ENCODE data around the gene ADRM1. TPM values are rescaled to one million over a fixed set of nuclear protein-coding genes. Genes with fewer than 3 reads are reported as not detected.

The ADRM1 gene
- total and polyA plus RNA-seq, 2 donors from 2014 or later: 64.4 to 79.4 TPM

DNA sequence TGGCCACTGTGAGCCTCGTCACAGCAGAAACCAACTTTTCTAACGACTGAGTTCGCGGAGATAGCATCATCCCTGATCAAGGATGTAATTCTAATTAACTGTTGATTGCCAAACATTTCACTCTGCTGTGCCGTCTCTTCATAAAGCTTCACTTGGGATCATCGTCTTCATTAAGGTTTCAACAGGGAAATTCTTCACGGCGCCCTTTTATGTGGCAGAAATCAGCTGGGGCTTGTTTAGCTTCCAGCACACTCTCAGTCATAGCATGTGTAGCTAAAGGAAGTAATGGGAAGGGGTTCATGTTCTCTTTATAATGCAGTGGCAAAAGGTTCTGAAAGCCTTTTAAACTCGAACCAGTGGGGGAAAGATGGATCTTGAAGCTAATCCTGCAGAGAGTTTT, 8.9 kb upstream of the ADRM1 start:
- no peaks in the 10 kb centered on the region for H3K9me3 ChIP-seq (ENCODE audit: control insufficient read depth in 2 of 3, insufficient read depth in 1 of 3, low read length in 3 of 3)
- H3K4me1 ChIP-seq (ENCODE audit: control insufficient read depth in 2 of 3, insufficient read depth in 2 of 3, low read depth in 1 of 3, low read length in 3 of 3): no peaks in the 10 kb centered on the region
- H3K4me3 ChIP-seq (ENCODE audit: low read length in 3 of 3): no peak overlapping the region
- intact Hi-C loops (cut with DNase I): no loop called here
- FAIRE-seq (no peak), DNase-seq (no peak)
- H3K36me3 ChIP-seq (ENCODE audit: control insufficient read depth in 2 of 3, insufficient read depth in 3 of 3, low read length in 3 of 3): peaks cover 0 to 31% (median 28%) of the 10 kb centered on the region in 3 donors
- H3K9ac ChIP-seq (ENCODE audit: low read length in 3 of 3): no peak overlapping the region
- H3K27ac ChIP-seq (ENCODE audit: low read depth in 2 of 2, low read length in 2 of 2): no peak overlapping the region
- no peaks in the 10 kb centered on the region for H3K27me3 ChIP-seq (ENCODE audit: control insufficient read depth, insufficient read depth, low read length)
- TF ChIP-seq, protein P1, sequence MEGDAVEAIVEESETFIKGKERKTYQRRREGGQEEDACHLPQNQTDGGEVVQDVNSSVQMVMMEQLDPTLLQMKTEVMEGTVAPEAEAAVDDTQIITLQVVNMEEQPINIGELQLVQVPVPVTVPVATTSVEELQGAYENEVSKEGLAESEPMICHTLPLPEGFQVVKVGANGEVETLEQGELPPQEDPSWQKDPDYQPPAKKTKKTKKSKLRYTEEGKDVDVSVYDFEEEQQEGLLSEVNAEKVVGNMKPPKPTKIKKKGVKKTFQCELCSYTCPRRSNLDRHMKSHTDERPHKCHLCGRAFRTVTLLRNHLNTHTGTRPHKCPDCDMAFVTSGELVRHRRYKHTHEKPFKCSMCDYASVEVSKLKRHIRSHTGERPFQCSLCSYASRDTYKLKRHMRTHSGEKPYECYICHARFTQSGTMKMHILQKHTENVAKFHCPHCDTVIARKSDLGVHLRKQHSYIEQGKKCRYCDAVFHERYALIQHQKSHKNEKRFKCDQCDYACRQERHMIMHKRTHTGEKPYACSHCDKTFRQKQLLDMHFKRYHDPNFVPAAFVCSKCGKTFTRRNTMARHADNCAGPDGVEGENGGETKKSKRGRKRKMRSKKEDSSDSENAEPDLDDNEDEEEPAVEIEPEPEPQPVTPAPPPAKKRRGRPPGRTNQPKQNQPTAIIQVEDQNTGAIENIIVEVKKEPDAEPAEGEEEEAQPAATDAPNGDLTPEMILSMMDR (IDR thresholded peaks at IDR 0.05; ENCODE audit: borderline replicate concordance, extremely low read depth, insufficient read depth): no peak

DNA sequence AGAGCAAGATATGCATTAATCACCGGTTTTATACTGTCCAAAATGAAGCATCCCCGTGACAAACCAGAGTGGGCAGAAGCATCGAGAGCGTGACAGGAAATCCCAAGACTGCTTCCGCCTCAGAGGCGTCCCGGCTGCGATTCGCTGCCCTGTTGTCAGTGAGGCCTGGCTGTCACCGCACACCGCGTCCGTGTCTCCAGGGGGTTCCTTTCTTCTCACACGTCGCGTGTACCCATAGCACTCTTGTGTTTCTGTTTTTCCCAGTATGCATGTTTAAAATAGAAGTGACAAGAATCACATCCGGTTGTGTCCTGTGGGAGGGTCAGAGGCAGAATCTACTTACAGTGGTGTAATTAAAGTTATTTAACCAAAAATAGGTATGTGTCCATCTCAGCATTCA, 8.3 kb upstream of the ADRM1 start:
- no peaks in the 10 kb centered on the region for H3K27me3 ChIP-seq (ENCODE audit: control insufficient read depth, insufficient read depth, low read length)
- intact Hi-C loops (cut with DNase I): no loop called here
- H3K36me3 ChIP-seq (ENCODE audit: control insufficient read depth in 2 of 3, insufficient read depth in 3 of 3, low read length in 3 of 3): peaks cover 0 to 31% (median 27%) of the 10 kb centered on the region in 3 donors
- no peak for DNase-seq
- H3K9me3 ChIP-seq (ENCODE audit: control insufficient read depth in 2 of 3, insufficient read depth in 1 of 3, low read length in 3 of 3): no peaks in the 10 kb centered on the region
- no peak overlapping the region for H3K4me3 ChIP-seq (ENCODE audit: low read length in 3 of 3)
- no peaks in the 10 kb centered on the region for H3K4me1 ChIP-seq (ENCODE audit: control insufficient read depth in 2 of 3, insufficient read depth in 2 of 3, low read depth in 1 of 3, low read length in 3 of 3)
- no peak overlapping the region for H3K27ac ChIP-seq (ENCODE audit: low read depth in 2 of 2, low read length in 2 of 2)
- TF ChIP-seq, protein P1 (IDR thresholded peaks at IDR 0.05; ENCODE audit: borderline replicate concordance, extremely low read depth, insufficient read depth): no peak
- H3K9ac ChIP-seq (ENCODE audit: low read length in 3 of 3): no peak overlapping the region
- FAIRE-seq: no peak

DNA sequence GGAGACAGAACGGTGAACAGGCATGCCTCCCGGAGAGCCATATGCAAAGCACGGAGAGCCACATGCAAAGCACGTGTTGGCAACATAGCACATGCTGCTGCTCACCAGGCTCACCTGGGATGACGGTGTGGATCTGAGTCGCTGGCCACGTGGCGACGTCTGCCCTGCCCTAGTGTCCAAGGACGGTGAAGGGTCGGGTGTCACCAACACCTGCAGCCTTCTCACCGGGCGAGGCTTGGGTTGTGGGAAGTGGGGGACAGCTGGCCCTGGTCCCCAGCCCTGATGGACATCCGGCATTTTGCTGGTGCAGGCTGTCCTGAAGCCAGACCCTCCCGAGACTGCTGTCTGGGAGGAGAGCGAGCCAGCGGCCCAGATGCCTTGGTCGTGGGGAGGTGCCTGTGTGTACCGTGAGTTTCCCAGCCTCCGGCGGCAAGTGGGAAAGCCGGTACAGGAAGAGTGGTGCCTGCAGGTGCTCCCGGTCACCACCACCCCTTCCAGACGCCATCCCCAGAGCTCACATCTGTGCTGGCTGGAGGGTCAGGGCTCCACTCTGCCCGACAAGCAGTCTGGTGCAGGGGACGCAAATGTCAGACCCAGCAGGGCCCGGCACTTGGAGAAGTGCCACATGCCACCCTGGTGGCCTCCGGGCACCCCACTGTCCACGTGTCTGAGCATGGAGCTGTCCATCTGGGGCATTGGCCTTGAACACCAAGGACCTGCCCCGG, 5.9 kb upstream of the ADRM1 start:
- no peaks in the 10 kb centered on the region for H3K4me1 ChIP-seq (ENCODE audit: control insufficient read depth in 2 of 3, insufficient read depth in 2 of 3, low read depth in 1 of 3, low read length in 3 of 3)
- H3K36me3 ChIP-seq (ENCODE audit: control insufficient read depth in 2 of 3, insufficient read depth in 3 of 3, low read length in 3 of 3): peaks cover 0 to 23% (median 23%) of the 10 kb centered on the region in 3 donors
- FAIRE-seq (no peak), DNase-seq (no peak)
- H3K27me3 ChIP-seq (ENCODE audit: control insufficient read depth, insufficient read depth, low read length): no peaks in the 10 kb centered on the region
- no peaks in the 10 kb centered on the region for H3K9me3 ChIP-seq (ENCODE audit: control insufficient read depth in 2 of 3, insufficient read depth in 1 of 3, low read length in 3 of 3)
- intact Hi-C loops (cut with DNase I): no loop called here
- no peak overlapping the region for H3K4me3 ChIP-seq (ENCODE audit: low read length in 3 of 3)
- TF ChIP-seq, protein P1 (IDR thresholded peaks at IDR 0.05; ENCODE audit: borderline replicate concordance, extremely low read depth, insufficient read depth): no peak
- H3K27ac ChIP-seq (ENCODE audit: low read depth in 2 of 2, low read length in 2 of 2): no peak overlapping the region
- H3K9ac ChIP-seq (ENCODE audit: low read length in 3 of 3): no peak overlapping the region

Data from kidney (tissue), 14 donors.